GM12891 (cell line): ENCODE measurements around the gene PCDHGA7.

Source experiments
- DNase-seq: peaks from one replicate; pipeline ENCODE4 v3.0.0; 2011; ENCODE audit warnings: low spot score; ENCODE audit not compliant: insufficient read length
- FAIRE-seq: peaks from 2 replicates; lab custom pipeline; 2011; peaks lifted over from hg19 to GRCh38; lab: Jason Lieb, UNC
- PAX5 ChIP-seq: IDR thresholded peaks from 2 replicates; pipeline ENCODE4 v1.6.1; 2011; ENCODE audit warnings: low read length, moderate library complexity, mild to moderate bottlenecking; ENCODE audit not compliant: insufficient read depth, severe bottlenecking
- POLR2A ChIP-seq: IDR thresholded peaks from 2 replicates; pipeline ENCODE4 v1.6.1; 2011; ENCODE audit warnings: low read depth, low read length, control low read depth
- POLR2AphosphoS5 ChIP-seq: IDR thresholded peaks from 2 replicates; pipeline ENCODE4 v1.6.1; 2011; ENCODE audit warnings: low read depth, low read length, control low read depth
- POU2F2 ChIP-seq: IDR thresholded peaks from 2 replicates; pipeline ENCODE4 v1.6.1; 2011; ENCODE audit warnings: low read depth, mild to moderate bottlenecking, control low read depth, low read length, moderate library complexity
- SPI1 ChIP-seq: IDR thresholded peaks from 2 replicates; pipeline ENCODE4 v1.6.1; 2011; ENCODE audit warnings: low read depth, low read length, control low read depth
- TAF1 ChIP-seq: IDR thresholded peaks from 2 replicates; pipeline ENCODE4 v1.6.1; 2011; ENCODE audit warnings: low read depth, low read length, control low read depth

PCDHGA7 gene

DNA sequence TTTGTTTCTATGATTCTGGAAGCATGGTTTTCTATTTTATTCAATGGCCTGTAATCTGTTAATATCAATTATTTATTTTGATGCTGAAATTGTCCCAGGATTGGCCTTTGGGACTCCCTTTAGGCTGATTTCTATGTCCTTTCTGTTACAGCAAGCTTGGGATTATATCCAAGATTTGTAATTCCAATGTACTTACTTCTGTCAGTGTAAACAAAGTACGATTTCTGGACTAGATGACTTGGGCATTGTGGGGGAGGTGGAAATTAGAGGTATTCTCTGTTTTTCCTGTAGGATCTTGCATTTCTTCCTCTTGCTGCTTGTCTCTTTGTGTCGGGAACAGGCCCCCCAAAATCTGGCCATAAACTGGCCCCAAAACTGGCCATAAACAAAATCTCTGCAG, 51.5 kb downstream of the PCDHGA7 start:
- TF ChIP-seq POLR2AphosphoS5 (no peak), PAX5 (no peak), SPI1 (no peak), POU2F2 (no peak), TAF1 (no peak), POLR2A (no peak)
- FAIRE-seq (no peak), DNase-seq (no peak)
